NCI-H226 (cell line): ENCODE data around the gene FBXO33.
A peak's percentile ranks its signal among the peaks of the same experiment; 100 is the strongest.

Source experiments
- DNase-seq: peaks from one replicate; pipeline ENCODE4 v3.0.0-alpha.2; 2015

FBXO33 gene, protein sequence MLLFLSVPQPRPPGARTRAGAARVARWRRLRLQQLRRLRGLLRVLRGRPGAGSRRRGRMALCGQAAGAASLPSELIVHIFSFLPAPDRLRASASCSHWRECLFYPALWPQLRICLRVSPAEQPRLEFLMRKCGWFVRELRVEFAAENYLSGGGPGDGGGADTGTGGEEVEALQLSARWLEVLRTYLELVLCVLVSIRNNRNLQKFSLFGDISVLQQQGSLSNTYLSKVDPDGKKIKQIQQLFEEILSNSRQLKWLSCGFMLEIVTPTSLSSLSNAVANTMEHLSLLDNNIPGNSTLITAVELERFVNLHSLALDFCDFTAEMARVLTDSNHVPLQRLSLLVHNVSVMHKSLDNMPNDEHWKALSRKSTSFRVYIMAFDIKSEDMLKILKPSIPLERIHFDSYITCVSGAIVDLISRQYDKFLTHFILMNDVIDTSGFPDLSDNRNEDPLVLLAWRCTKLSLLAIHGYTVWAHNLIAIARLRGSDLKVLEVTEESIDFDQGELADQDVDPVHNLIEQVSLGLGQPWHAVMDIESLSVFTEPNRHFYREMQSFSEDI

DNA sequence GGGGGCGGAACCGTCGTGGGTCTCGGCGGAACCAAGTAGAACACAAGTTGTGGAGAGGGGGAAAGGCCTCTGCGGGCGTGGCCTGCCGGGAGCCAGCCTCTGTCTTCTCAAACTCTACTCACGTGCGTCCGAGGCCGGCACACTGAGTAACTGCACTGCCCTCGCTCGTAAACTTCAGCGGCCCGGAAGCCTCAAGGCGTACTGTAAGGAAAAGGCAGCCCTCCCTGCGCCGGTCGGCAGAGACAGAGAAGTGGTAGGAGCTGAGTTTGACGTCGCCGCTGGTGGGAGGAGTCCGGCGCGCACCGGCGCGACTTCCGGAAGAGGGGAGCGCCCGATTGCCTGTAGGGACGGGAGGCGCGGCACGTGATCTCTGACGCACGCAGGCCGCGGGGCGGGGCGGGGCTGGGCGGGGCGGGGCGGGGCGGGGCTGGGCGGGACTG, at the start of gene FBXO33:
Gene FBXO33 (minus strand): TSS at position 255 of the 440 bp plus-strand sequence. CDS start 271 bp downstream, outside the sequence.
- peak; percentile 86 for DNase-seq

DNA sequence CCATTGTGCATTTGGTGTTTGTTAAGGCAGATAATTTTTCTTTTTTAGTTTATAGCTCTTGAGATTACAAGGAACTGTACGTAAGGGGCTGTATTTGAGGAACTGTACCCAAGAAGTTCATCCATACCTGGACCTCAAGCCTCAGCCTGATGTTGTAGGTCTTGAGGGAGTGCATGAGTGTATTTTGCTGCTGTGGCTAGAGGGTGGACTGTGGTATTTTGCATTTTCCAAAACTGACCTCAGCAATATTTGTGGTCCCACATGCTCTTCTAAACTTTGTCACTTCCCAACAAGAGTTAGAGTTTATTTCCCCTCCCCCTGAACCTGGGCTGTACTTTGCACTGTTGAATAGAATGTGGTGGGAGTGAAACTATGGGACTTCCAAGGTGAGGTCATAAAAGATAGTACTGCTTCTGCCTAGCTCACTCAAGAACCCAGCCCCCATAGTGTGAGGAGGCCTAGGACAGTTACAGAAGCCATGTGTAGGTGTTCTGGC, 42.2 kb upstream of the FBXO33 start:
- peak; percentile 33 for DNase-seq

GRCh38 chr14:39472078-39472477, 39.8 kb upstream of the FBXO33 start:
- DNase-seq = no peak

- no peak for DNase-seq
Observed at GRCh38 chr14:39469094-39469710, 37.0 kb upstream of the FBXO33 start.

- DNase-seq = no peak
Observed at GRCh38 chr14:39467889-39468524, 35.8 kb upstream of the FBXO33 start.

- DNase-seq = no peak
Observed at GRCh38 chr14:39459795-39460478, 27.7 kb upstream of the FBXO33 start.

- no peak for DNase-seq
Observed at GRCh38 chr14:39456702-39457250, 24.5 kb upstream of the FBXO33 start.

- DNase-seq = peak; percentile 35
Observed at GRCh38 chr14:39454906-39455539, 22.8 kb upstream of the FBXO33 start.

GRCh38 chr14:39452680-39453079, 20.4 kb upstream of the FBXO33 start:
- no peak for DNase-seq

DNA sequence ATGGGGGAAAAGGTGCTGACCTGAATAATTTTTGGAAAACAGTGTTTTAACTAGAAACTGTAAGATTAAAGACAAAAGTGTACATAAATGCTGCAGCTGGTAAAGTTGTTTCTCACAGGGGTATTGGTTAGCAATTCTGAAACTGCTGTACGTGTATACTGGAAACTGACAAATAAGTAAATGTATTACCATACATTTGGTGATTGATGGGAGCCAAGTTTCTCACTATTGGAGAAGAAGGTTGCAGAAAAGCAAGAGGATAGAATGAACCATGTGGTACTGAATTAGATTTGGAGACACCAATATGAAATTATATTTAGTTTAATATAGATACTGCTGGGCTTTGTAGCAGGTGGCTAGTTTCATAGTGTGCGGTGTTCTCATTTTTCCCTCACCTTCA, 19.6 kb upstream of the FBXO33 start:
- DNase-seq = no peak

DNA sequence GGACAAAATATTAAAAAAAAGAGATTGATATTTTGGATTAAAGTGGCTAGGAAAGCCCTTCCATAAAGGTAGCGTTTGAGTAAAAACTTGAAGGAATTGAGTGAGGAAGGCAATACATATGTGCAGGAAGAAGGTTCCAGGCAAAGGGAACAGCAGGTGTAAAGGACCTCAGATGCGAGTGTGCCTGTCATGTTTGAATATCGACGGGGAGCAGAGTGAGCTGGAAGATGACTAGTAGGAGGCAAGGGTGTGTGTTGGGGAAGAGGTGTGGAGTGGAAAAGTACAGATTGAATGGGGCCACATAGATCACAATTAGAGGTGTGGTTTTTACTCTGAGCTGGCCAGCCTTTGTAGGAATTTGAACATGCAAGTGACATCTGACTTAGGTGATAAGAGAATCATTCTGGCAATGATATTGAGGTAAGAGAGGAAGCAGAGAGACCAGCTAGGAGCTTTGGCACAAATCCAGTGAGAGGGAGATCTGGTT, 15.0 kb upstream of the FBXO33 start:
- no peak for DNase-seq

DNA sequence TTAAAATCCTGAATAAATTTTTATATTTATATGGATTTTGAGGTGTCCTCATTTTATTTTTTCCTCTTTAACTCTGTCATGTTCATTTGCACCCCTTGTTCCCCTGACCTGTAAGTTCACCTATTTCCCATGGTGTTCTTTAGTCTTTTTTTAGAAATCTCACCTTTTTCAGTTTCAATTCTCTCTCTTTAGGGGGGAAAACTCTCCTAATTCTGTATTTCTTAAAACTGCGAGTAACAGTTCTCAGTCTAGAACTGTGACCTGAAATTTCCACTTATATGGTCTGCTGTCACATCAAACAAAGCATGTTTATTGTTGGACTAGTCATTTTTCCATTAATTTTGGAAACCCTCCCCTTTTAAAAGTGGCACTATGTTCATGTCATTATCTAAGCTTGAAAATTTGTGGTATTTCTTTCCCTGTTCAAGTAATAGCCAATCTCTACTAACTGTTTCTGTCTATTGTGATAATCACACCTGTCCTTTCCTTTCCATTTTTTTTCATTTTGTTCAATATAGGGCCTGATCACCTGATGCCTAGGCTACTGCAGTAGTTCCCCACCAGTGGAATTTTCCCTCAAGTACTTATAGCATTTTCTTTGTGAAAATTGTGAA, 14.0 kb upstream of the FBXO33 start:
- DNase-seq = no peak

DNA sequence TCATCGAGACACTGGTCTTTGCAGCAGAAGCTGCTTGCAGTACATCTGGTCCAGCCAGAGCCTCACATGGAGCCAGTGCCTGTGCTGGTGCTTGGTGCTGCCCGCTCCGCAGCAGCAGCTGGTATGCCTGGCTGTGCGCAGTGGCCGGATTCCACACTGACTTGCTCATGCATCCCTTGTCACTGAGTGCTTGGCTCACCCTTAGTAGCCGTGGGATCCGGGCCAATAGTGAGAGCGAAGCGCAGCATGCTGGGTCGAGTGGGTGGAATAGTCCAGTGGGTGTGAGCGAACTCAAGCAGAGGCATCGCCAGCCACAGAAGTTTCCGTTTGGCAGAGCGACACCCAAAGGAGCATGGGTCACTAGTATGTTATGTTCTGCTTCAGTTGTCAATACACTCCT, 10.1 kb upstream of the FBXO33 start:
- no peak for DNase-seq

DNA sequence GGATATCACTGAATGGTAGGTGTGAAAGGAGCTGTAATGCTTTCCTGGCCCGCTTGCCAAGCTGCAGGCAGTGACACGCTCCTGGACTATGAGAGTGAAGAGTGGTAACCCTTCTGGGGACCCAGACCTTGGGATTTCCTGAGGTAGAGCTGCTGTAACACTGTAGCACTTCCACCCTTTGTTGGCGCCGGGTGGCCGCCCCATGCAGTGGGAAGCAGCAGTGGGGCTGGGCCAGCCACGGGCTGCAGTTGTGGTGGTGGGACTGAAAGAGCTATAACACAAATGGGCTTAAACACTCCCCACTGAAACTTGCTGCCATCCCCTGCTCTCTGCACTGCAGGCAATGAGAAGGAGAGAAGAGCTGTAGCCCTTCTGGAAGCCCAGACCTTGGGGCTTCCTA, 9.6 kb upstream of the FBXO33 start:
- DNase-seq = no peak

DNA sequence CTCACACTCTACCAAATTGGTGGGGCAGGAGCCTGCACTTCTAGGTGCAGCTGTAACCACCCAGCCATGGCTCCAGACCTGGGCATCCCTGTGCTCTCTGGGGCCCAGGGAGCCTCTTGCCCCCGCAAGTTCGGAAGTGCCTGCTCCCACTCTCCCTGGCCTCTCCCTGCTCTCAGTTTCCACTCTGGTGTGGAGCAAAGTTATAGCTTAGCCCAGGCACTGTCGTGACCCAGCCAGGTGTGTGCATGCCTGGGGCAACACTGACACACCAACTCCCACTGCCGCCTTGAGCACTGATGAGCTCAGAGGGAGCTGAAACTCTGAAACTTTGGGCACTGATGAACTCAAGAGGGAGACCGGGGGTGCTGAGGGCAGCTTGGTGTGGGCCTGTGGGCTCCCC, 8.7 kb upstream of the FBXO33 start:
- no peak for DNase-seq

- no peak for DNase-seq
Observed at GRCh38 chr14:39435241-39435640, 3.0 kb upstream of the FBXO33 start.

GRCh38 chr14:39434401-39434800, 2.2 kb upstream of the FBXO33 start:
- DNase-seq = peak; percentile 88

DNA sequence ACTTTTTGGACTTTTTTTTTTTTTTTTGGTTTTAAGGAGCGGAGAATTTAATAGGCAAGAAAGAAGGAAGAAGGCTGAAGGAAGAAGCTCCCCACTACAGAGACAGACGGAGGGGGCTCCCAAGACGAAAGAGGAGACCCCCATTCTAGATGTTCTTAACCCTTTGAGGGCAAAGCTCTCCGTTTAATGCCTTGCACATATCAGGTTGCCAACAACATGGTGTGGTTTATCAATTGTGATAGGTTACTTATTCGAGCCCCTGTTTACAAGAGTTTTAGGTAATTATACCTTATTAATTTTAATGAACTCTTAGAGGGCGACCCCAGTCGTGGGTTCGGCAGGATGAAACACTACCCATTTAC, 1.2 kb upstream of the FBXO33 start:
- DNase-seq = no peak

DNA sequence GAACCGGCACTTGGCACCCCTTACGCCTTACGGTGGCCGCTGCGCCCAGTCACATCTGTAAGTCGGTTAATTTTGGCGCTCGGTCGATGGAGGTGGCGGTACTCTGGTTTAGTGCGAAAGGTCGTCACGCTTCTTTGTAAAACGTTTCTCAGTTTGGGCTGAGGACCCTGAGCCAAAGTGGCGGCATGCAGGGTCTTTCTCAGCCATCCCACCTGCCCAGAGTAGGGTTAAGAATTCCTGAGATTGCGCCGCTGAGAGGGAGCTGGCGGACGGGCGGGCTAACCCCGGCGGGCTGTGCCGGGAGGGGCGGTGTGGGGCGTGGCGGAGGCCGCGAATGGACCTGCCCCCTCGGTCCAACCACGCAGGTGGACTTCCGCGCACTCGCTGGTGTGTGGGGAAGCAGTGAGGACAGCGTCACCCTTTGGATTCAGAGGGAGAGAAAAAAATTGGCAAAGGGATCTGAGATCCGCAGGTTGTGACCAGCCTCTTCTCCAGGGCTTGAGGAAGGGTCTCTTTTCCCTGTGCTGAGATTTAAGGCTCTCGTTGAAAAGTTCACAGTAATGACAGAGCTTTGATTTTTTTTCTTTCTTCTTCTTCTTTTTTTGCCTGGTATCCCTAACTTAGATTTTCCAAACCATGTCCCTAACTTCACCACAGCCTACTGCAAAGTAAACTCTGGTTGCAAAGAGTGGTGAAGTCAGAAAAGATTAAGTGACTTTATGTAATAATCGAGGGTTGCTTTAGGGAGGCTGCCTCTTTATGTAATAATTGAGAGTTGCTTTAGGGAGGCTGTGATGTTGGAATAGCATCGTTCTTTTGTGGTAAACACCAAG, 602 bp upstream of the FBXO33 start:
- peak; percentile 92 for DNase-seq

- DNase-seq = peak; percentile 3
Observed at GRCh38 chr14:39431416-39432178, 636 bp downstream of the FBXO33 start.
